CD14-positive monocyte (primary cell): Measurements from ENCODE around the gene GSTA5. TPM values are rescaled to one million over a fixed set of nuclear protein-coding genes. Genes with fewer than 3 reads are reported as not detected.
"Not testable (repeated sequence)": the region's sequence is repeated elsewhere in the genome, so short reads cannot be mapped to it uniquely, and the experiment has no call there.

Experiments used
- DNase-seq, 3 donors: peaks; one replicate each; pipeline ENCODE4 v3.0.0-alpha.2; 2011 to 2022
- H2AFZ ChIP-seq: 2 replicates; pipeline ENCODE4 v1.6.0; 2012; ENCODE audit warnings: mild to moderate bottlenecking, low read depth, low read length, inconsistent platforms; ENCODE audit not compliant: insufficient read depth, poor library complexity, severe bottlenecking
- H3K27ac ChIP-seq, 2 donors: 1 replicate in 1 of 2; 2 replicates in 1 of 2; pipeline ENCODE4 v1.5.1; 2012 to 2013; ENCODE audit warnings: low read length in 2 of 2, control low read depth in 1 of 2, inconsistent platforms in 1 of 2, low read depth in 1 of 2, mild to moderate bottlenecking in 1 of 2
- H3K27me3 ChIP-seq, 2 donors: one replicate each; pipeline versions ENCODE4 v1.6.0 to v1.6.1; 2011 to 2013; ENCODE audit warnings: low read length in 2 of 2; ENCODE audit not compliant: control insufficient read depth in 2 of 2, insufficient read depth in 2 of 2
- H3K36me3 ChIP-seq, 2 donors: replicated peaks in 1 of 2; 1 replicate in 1 of 2; 2 replicates in 1 of 2; pipeline versions ENCODE4 v1.5.1 to v1.6.1; 2012 to 2013; ENCODE audit warnings: low read length in 2 of 2, control low read depth in 1 of 2, inconsistent platforms in 1 of 2, mild to moderate bottlenecking in 1 of 2; ENCODE audit not compliant: insufficient read depth in 2 of 2, control insufficient read depth in 1 of 2
- H3K4me1 ChIP-seq, 2 donors: 1 replicate in 1 of 2; 2 replicates in 1 of 2; pipeline versions ENCODE4 v1.5.1 to v1.6.1; 2012 to 2013; ENCODE audit warnings: low read length in 2 of 2, control low read depth in 1 of 2, inconsistent platforms in 1 of 2, mild to moderate bottlenecking in 1 of 2, moderate library complexity in 1 of 2; ENCODE audit not compliant: insufficient read depth in 2 of 2, control insufficient read depth in 1 of 2
- H3K4me2 ChIP-seq: replicated peaks from 2 replicates; pipeline ENCODE3; 2012; ENCODE audit warnings: low read length, moderate library complexity, mild to moderate bottlenecking; ENCODE audit not compliant: poor library complexity, severe bottlenecking; ENCODE audit errors: extremely low read depth
- H3K4me3 ChIP-seq, 3 experiments: fragments of 200-600 bp in 1 of 3; sonication (generic) in 1 of 3; replicated peaks in 1 of 3; 1 replicate in 2 of 3; 2 replicates in 1 of 3; pipeline ENCODE4 v1.5.1; 2011 to 2013; ENCODE audit warnings: low read length in 3 of 3, mild to moderate bottlenecking in 3 of 3, control low read depth in 2 of 3, low read depth in 2 of 3, inconsistent platforms in 1 of 3, moderate library complexity in 1 of 3
- H3K79me2 ChIP-seq: 2 replicates; pipeline ENCODE4 v1.6.0; 2012; ENCODE audit warnings: mild to moderate bottlenecking, control low read depth, inconsistent platforms, low read length, moderate library complexity; ENCODE audit not compliant: insufficient read depth
- H3K9ac ChIP-seq: 2 replicates; pipeline ENCODE4 v1.6.0; 2017; ENCODE audit warnings: low read length, mild to moderate bottlenecking; ENCODE audit not compliant: insufficient read depth, poor library complexity, severe bottlenecking
- H3K9me3 ChIP-seq, 2 donors: replicated peaks in 1 of 2; 1 replicate in 1 of 2; 2 replicates in 1 of 2; pipeline versions ENCODE4 v1.5.1 to v1.6.1; 2012 to 2013; ENCODE audit warnings: low read length in 2 of 2, control low read depth in 1 of 2; ENCODE audit not compliant: control insufficient read depth in 1 of 2, insufficient read depth in 1 of 2
- H4K20me1 ChIP-seq: 2 replicates; pipeline ENCODE4 v1.6.0; 2012; ENCODE audit warnings: mild to moderate bottlenecking, low read length, control low read depth, moderate library complexity; ENCODE audit not compliant: insufficient read depth
- H3K27ac Mint-ChIP-seq, 7 donors: one replicate each; pipeline ENCODE4 v1.8.0; 2020; ENCODE audit warnings: mild to moderate bottlenecking in 7 of 7, mixed read lengths in 7 of 7, moderate library complexity in 6 of 7, inconsistent platforms in 2 of 7
- H3K27me3 Mint-ChIP-seq, 3 donors: one replicate each; pipeline ENCODE4 v1.8.0; 2021 to 2022; ENCODE audit warnings: low read depth in 3 of 3, mild to moderate bottlenecking in 3 of 3, mixed read lengths in 3 of 3, moderate library complexity in 3 of 3, inconsistent platforms in 1 of 3
- H3K36me3 Mint-ChIP-seq, 2 donors: one replicate each; pipeline ENCODE4 v1.8.0; 2020; ENCODE audit warnings: mixed read lengths in 2 of 2, inconsistent platforms in 1 of 2, mild to moderate bottlenecking in 1 of 2
- H3K4me1 Mint-ChIP-seq: one replicate; pipeline ENCODE4 v1.8.0; 2020; ENCODE audit warnings: mild to moderate bottlenecking, mixed read lengths
- H3K4me3 Mint-ChIP-seq, 2 donors: one replicate each; pipeline ENCODE4 v1.8.0; 2020; ENCODE audit warnings: mild to moderate bottlenecking in 2 of 2, mixed read lengths in 2 of 2, moderate library complexity in 1 of 2
- H3K9me3 Mint-ChIP-seq, 7 donors: one replicate each; pipeline ENCODE4 v1.8.0; 2020 to 2022; ENCODE audit warnings: mixed read lengths in 7 of 7, mild to moderate bottlenecking in 6 of 7, moderate library complexity in 6 of 7, inconsistent platforms in 2 of 7
- CTCF ChIP-seq: fragments of 200-600 bp; IDR thresholded peaks from one replicate; pipeline ENCODE4 v1.8.0; 2022; ENCODE audit warnings: antibody characterized with exemption, mild to moderate bottlenecking
- WGBS: methylation state at CpG from one replicate; pipeline ENCODE4 v1.1.5; 2013; ENCODE audit warnings: missing lambda C conversion rate; ENCODE audit not compliant: insufficient coverage; 5-methylcytosine and 5-hydroxymethylcytosine counted together
- intact Hi-C, 2 donors: fragments of 100-400 bp; cut with micrococcal nuclease; formaldehyde crosslinking; loops; one replicate each; pipeline versions ENCODE4 v1.15.0 to v1.15.1; 2023
- polyA plus RNA-seq, 3 donors: library from polyadenylated mRNA; depleted of rRNA in 1 of 3; unstranded in 2 of 3; stranded (reverse) in 1 of 3; fragments of 300-500 nt in 2 of 3; fragments of >200 nt in 1 of 3; fragmentation: Illumina TruSeq in 2 of 3; gene quantifications; 1 replicate in 2 of 3; 2 replicates in 1 of 3; pipeline ENCODE4 v1.2.3, GENCODE V29; 2012 to 2021

Gene GSTA5
- polyA plus RNA-seq, 3 donors = not detected

DNA sequence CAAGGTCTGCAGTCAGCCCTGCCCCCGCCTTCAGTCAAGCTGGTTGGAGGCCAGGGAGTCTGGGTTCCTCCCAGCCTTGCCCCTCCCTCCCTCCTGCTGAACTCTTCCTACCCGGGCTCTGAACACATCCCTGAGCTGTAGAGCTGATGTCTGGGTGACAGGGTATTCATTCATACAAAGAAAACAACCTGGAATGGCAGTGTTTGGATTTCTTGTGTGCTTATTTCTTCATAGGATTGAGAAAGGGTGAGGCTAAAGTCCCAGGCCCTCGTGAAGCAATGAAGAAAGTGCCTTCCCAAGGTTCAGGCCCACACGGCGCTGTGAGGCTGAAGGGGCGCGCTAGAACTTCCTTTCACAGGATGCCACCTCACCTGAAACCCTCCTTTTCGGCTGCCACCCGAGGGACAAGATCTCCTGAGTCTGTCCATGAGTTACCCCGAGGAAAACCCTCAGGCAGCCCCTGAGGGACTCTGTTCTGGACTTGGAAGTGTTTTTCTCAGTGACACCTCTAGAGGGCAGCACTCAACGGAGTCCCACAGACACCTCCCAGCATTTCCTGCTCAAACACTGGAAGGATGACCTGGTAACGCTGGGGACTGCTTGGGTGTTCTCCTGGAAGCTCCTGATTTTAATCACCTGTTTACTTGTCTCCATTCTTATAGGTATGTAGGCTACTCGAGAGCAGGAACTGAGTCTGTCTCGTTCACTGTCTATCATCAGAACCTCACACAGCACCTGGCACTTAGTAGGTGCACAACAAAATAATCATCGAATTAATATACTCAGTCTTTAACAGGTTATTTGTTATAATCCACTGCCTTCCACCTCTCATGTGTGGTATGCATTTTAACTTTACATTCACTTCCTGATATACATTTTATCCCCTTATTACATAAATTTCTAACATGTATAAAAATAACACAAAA is 25.2 kb downstream of the GSTA5 start:
- Histone ChIP-seq H3K27me3 (no peaks in the 10 kb centered on the region), H3K4me2 (no peak overlapping the region), H3K27ac (no peak overlapping the region), H2AFZ (peak overlapping the region; percentile 21), H3K4me1 (no peaks in the 10 kb centered on the region), H3K4me3 (no peak overlapping the region), H3K9ac (no peak overlapping the region), H3K9me3 (no peaks in the 10 kb centered on the region), H4K20me1 (no peaks in the 10 kb centered on the region), H3K79me2 (no peaks in the 10 kb centered on the region), H3K36me3 (no peaks in the 10 kb centered on the region)
- no peaks in the 10 kb centered on the region for H3K36me3 Mint-ChIP-seq
- DNase-seq = peak in 2 of 3 donors; percentile 16 to 18
- intact Hi-C loops = no loop called here
- no peak overlapping the region for H3K27ac Mint-ChIP-seq
- peak; percentile 76 for TF ChIP-seq CTCF
- peaks cover 0 to 4% (median 2%) of the 10 kb centered on the region in 3 donors for H3K27me3 Mint-ChIP-seq
- 30% methylated on average over 8 of the region's 15 CpGs for WGBS
- no peak overlapping the region for H3K4me3 Mint-ChIP-seq
- H3K4me1 Mint-ChIP-seq = no peaks in the 10 kb centered on the region
- H3K9me3 Mint-ChIP-seq = peaks cover 0 to 5% (median 2%) of the 10 kb centered on the region in 7 donors

- H3K27ac Mint-ChIP-seq, H3K9ac ChIP-seq, H3K79me2 ChIP-seq, H3K9me3 Mint-ChIP-seq, H3K36me3 Mint-ChIP-seq, H3K4me2 ChIP-seq, H3K4me3 Mint-ChIP-seq, H3K9me3 ChIP-seq, H3K4me1 ChIP-seq, H3K27me3 ChIP-seq, H3K4me3 ChIP-seq, H2AFZ ChIP-seq, H3K27ac ChIP-seq, intact Hi-C loops, H3K27me3 Mint-ChIP-seq, H3K4me1 Mint-ChIP-seq, DNase-seq, H3K36me3 ChIP-seq, H4K20me1 ChIP-seq: not testable (repeated sequence)
- 83% methylated on average over 3 of the region's 3 CpGs for whole genome bisulfite sequencing
Measured at GRCh38 chr6:52814545-52814944, 26.1 kb downstream of the GSTA5 start.

- H3K9me3 Mint-ChIP-seq, H3K27me3 ChIP-seq, H3K27ac ChIP-seq, H3K36me3 Mint-ChIP-seq, H4K20me1 ChIP-seq, H3K27ac Mint-ChIP-seq, H3K79me2 ChIP-seq, DNase-seq, H3K9me3 ChIP-seq, H3K27me3 Mint-ChIP-seq, H3K4me1 ChIP-seq, H3K9ac ChIP-seq, intact Hi-C loops, H3K4me3 Mint-ChIP-seq, H3K4me2 ChIP-seq, H2AFZ ChIP-seq, H3K36me3 ChIP-seq, H3K4me1 Mint-ChIP-seq, H3K4me3 ChIP-seq: not testable (repeated sequence)
- 83% methylated on average over 2 of the region's 4 CpGs for WGBS
Measured at GRCh38 chr6:52809777-52810176, 30.8 kb downstream of the GSTA5 start.
